Measurements from ENCODE around the gene DDAH1.

Gene DDAH1

GRCh38 chr1:85339089-85339488 lies 125.9 kb downstream of the DDAH1 start:
- no peaks in the 10 kb centered on the region for H3K79me2 ChIP-seq (ENCODE audit: insufficient read depth, low read length)
- DNase-seq = no peak

GRCh38 chr1:85334962-85335361 lies 130.0 kb downstream of the DDAH1 start:
- Histone ChIP-seq H3K36me3 (ENCODE audit: insufficient read depth, low read length) (no peaks in the 10 kb centered on the region), H3K4me1 (ENCODE audit: insufficient read depth, low read length) (peaks cover 20% of the 10 kb centered on the region), H3K9ac (ENCODE audit: low read depth, low read length) (no peak overlapping the region), H3K79me2 (ENCODE audit: insufficient read depth, low read length) (no peaks in the 10 kb centered on the region), H3K27ac (ENCODE audit: low read length) (no peak overlapping the region), H3K9me3 (ENCODE audit: insufficient read depth, low read length, severe bottlenecking) (no peaks in the 10 kb centered on the region), H4K20me1 (ENCODE audit: insufficient read depth, low read length) (no peaks in the 10 kb centered on the region), H3K4me3 (ENCODE audit: low read depth in 1 of 2, low read length in 2 of 2) (no peak overlapping the region), H2AFZ (ENCODE audit: low read depth, low read length) (no peak overlapping the region), H3K4me2 (ENCODE audit: insufficient read depth, low read length) (0 out of 2 replicates have a peak overlapping the region, but pooled peaks have one; percentile 29), H3K27me3 (ENCODE audit: insufficient read depth, low read length, poor library complexity) (no peaks in the 10 kb centered on the region)
- TF ChIP-seq EZH2 (IDR thresholded peaks at IDR 0.05; ENCODE audit: borderline replicate concordance, low read depth, low read length, severe bottlenecking) (no peak), CTCF (IDR thresholded peaks at IDR 0.05; ENCODE audit: borderline replicate concordance, extremely low read depth, low read length, poor library complexity, severe bottlenecking) (no peak)
- ATAC-seq (ENCODE audit: insufficient read depth, low read depth) (peak; percentile 67), DNase-seq (no peak)

More at GRCh38 chr1:85339089-85339488, 125.9 kb downstream of the DDAH1 start:
- Histone ChIP-seq H3K4me2 (ENCODE audit: insufficient read depth, low read length) (no peak overlapping the region), H4K20me1 (ENCODE audit: insufficient read depth, low read length) (no peaks in the 10 kb centered on the region), H3K9ac (ENCODE audit: low read depth, low read length) (no peak overlapping the region), H3K4me1 (ENCODE audit: insufficient read depth, low read length) (peaks cover 12% of the 10 kb centered on the region), H3K4me3 (ENCODE audit: low read depth in 1 of 2, low read length in 2 of 2) (no peak overlapping the region), H3K27me3 (ENCODE audit: insufficient read depth, low read length, poor library complexity) (no peaks in the 10 kb centered on the region), H3K36me3 (ENCODE audit: insufficient read depth, low read length) (no peaks in the 10 kb centered on the region), H3K27ac (ENCODE audit: low read length) (no peak overlapping the region), H2AFZ (ENCODE audit: low read depth, low read length) (no peak overlapping the region), H3K9me3 (ENCODE audit: insufficient read depth, low read length, severe bottlenecking) (no peaks in the 10 kb centered on the region)
- TF ChIP-seq CTCF (IDR thresholded peaks at IDR 0.05; ENCODE audit: borderline replicate concordance, extremely low read depth, low read length, poor library complexity, severe bottlenecking) (no peak), EZH2 (IDR thresholded peaks at IDR 0.05; ENCODE audit: borderline replicate concordance, low read depth, low read length, severe bottlenecking) (no peak)
- no peak for ATAC-seq (ENCODE audit: insufficient read depth, low read depth)

GRCh38 chr1:85333186-85333585 lies 131.8 kb downstream of the DDAH1 start:
- no peak overlapping the region for H3K27ac ChIP-seq (ENCODE audit: low read length)
- H3K4me3 ChIP-seq (ENCODE audit: low read depth in 1 of 2, low read length in 2 of 2) = no peak overlapping the region
- no peak overlapping the region for H2AFZ ChIP-seq (ENCODE audit: low read depth, low read length)
- no peaks in the 10 kb centered on the region for H3K9me3 ChIP-seq (ENCODE audit: insufficient read depth, low read length, severe bottlenecking)
- no peaks in the 10 kb centered on the region for H4K20me1 ChIP-seq (ENCODE audit: insufficient read depth, low read length)
- DNase-seq (no peak), ATAC-seq (ENCODE audit: insufficient read depth, low read depth) (no peak)
- no peaks in the 10 kb centered on the region for H3K27me3 ChIP-seq (ENCODE audit: insufficient read depth, low read length, poor library complexity)
- H3K36me3 ChIP-seq (ENCODE audit: insufficient read depth, low read length) = no peaks in the 10 kb centered on the region
- no peak overlapping the region for H3K9ac ChIP-seq (ENCODE audit: low read depth, low read length)
- H3K79me2 ChIP-seq (ENCODE audit: insufficient read depth, low read length) = no peaks in the 10 kb centered on the region
- H3K4me1 ChIP-seq (ENCODE audit: insufficient read depth, low read length) = peaks cover 20% of the 10 kb centered on the region
- no peak overlapping the region for H3K4me2 ChIP-seq (ENCODE audit: insufficient read depth, low read length)
- TF ChIP-seq CTCF (IDR thresholded peaks at IDR 0.05; ENCODE audit: borderline replicate concordance, extremely low read depth, low read length, poor library complexity, severe bottlenecking) (no peak), EZH2 (IDR thresholded peaks at IDR 0.05; ENCODE audit: borderline replicate concordance, low read depth, low read length, severe bottlenecking) (no peak)

GRCh38 chr1:85332575-85332974 lies 132.4 kb downstream of the DDAH1 start:
- Histone ChIP-seq H3K4me1 (ENCODE audit: insufficient read depth, low read length) (peaks cover 20% of the 10 kb centered on the region), H3K36me3 (ENCODE audit: insufficient read depth, low read length) (no peaks in the 10 kb centered on the region), H3K9me3 (ENCODE audit: insufficient read depth, low read length, severe bottlenecking) (no peaks in the 10 kb centered on the region), H4K20me1 (ENCODE audit: insufficient read depth, low read length) (no peaks in the 10 kb centered on the region), H3K9ac (ENCODE audit: low read depth, low read length) (no peak overlapping the region), H3K4me2 (ENCODE audit: insufficient read depth, low read length) (no peak overlapping the region), H3K27ac (ENCODE audit: low read length) (no peak overlapping the region), H3K27me3 (ENCODE audit: insufficient read depth, low read length, poor library complexity) (no peaks in the 10 kb centered on the region), H2AFZ (ENCODE audit: low read depth, low read length) (no peak overlapping the region), H3K79me2 (ENCODE audit: insufficient read depth, low read length) (no peaks in the 10 kb centered on the region), H3K4me3 (ENCODE audit: low read depth in 1 of 2, low read length in 2 of 2) (no peak overlapping the region)
- DNase-seq = no peak
- no peak for ATAC-seq (ENCODE audit: insufficient read depth, low read depth)
- TF ChIP-seq EZH2 (IDR thresholded peaks at IDR 0.05; ENCODE audit: borderline replicate concordance, low read depth, low read length, severe bottlenecking) = no peak
- no peak for TF ChIP-seq CTCF (IDR thresholded peaks at IDR 0.05; ENCODE audit: borderline replicate concordance, extremely low read depth, low read length, poor library complexity, severe bottlenecking)
